Peyer's patch (tissue), 4 donors: Measurements from ENCODE around the gene CDK5RAP3. TPM values are rescaled to one million over a fixed set of nuclear protein-coding genes. Genes with fewer than 3 reads are reported as not detected.

Source experiments
- DNase-seq, 3 donors: peaks; one replicate each; pipeline ENCODE4 v3.0.0-alpha.2; 2017 to 2019
- H3K27ac ChIP-seq, 4 donors: fragments of 200-600 bp; sonication (generic); one replicate each; pipeline ENCODE4 v1.5.1; 2016 to 2019
- H3K27me3 ChIP-seq, 2 donors: fragments of 200-600 bp; sonication (generic); one replicate each; pipeline ENCODE4 v1.5.1; 2019
- H3K36me3 ChIP-seq, 3 donors: fragments of 200-600 bp; sonication (generic); one replicate each; pipeline ENCODE4 v1.5.1; 2016 to 2019
- H3K4me1 ChIP-seq, 4 donors: fragments of 200-600 bp; sonication (generic); one replicate each; pipeline ENCODE4 v1.5.1; 2016 to 2019
- H3K4me3 ChIP-seq, 4 donors: fragments of 200-600 bp; sonication (generic); 1 replicate in 3 of 4; 2 replicates in 1 of 4; pipeline ENCODE4 v1.5.1; 2016 to 2019; ENCODE audit warnings: mild to moderate bottlenecking in 1 of 4
- H3K9me3 ChIP-seq, 4 donors: fragments of 200-600 bp; sonication (generic); one replicate each; pipeline ENCODE4 v1.5.1; 2016 to 2019; ENCODE audit warnings: mild to moderate bottlenecking in 1 of 4
- POLR2A ChIP-seq, 2 donors: fragments of 450-650 bp; IDR thresholded peaks; one replicate each; pipeline ENCODE4 v1.5.1; 2017; ENCODE audit warnings: antibody characterized with exemption in 2 of 2, mild to moderate bottlenecking in 2 of 2, moderate library complexity in 2 of 2
- total RNA-seq, 4 donors: library from RNA; depleted of rRNA; stranded (reverse); fragments of >200 nt; gene quantifications; one replicate each; pipeline ENCODE4 v1.1.0, GENCODE V29; 2016
- TF ChIP-seq, protein P1 (sequence below), 6 experiments: fragments of 450-650 bp in 4 of 6; fragments of 200-600 bp in 2 of 6; sonication (generic) in 1 of 6; IDR thresholded peaks; one replicate each; pipeline ENCODE4 v1.5.1; 2017 to 2019; ENCODE audit warnings: antibody characterized with exemption in 6 of 6, mild to moderate bottlenecking in 3 of 6, moderate library complexity in 1 of 6

Gene CDK5RAP3
- total RNA-seq, 4 donors from 2014 or later: 198 to 1,062 (median 553) TPM

DNA sequence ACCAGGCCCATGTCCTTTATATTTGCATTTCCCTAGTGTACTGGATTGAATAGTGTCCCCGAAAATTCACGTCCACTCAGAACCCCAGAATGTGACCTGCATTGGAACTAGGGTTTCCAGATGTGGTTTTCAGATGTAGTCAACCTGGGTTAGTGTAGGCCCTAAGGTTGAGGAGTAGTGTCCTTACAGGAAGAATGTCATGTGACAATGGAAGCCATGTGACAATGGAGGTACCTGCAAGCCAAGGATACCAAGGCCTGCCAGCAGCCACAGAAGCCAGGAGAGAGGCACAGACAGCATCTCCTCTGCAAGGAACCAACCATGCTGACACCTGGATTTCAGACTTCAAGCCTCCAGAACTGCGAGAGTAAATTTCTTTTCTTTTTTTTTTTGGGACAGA, 8.0 kb upstream of the CDK5RAP3 start:
- TF ChIP-seq, protein P1, sequence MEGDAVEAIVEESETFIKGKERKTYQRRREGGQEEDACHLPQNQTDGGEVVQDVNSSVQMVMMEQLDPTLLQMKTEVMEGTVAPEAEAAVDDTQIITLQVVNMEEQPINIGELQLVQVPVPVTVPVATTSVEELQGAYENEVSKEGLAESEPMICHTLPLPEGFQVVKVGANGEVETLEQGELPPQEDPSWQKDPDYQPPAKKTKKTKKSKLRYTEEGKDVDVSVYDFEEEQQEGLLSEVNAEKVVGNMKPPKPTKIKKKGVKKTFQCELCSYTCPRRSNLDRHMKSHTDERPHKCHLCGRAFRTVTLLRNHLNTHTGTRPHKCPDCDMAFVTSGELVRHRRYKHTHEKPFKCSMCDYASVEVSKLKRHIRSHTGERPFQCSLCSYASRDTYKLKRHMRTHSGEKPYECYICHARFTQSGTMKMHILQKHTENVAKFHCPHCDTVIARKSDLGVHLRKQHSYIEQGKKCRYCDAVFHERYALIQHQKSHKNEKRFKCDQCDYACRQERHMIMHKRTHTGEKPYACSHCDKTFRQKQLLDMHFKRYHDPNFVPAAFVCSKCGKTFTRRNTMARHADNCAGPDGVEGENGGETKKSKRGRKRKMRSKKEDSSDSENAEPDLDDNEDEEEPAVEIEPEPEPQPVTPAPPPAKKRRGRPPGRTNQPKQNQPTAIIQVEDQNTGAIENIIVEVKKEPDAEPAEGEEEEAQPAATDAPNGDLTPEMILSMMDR (IDR thresholded peaks at IDR 0.05): no peak
- TF ChIP-seq POLR2A (IDR thresholded peaks at IDR 0.05): no peak
- H3K4me3 ChIP-seq: no peak overlapping the region
- peaks cover 0 to 34% (median 4%) of the 10 kb centered on the region in 4 donors for H3K4me1 ChIP-seq
- H3K27me3 ChIP-seq: no peaks in the 10 kb centered on the region
- DNase-seq: no peak
- no peaks in the 10 kb centered on the region for H3K36me3 ChIP-seq
- H3K9me3 ChIP-seq: no peaks in the 10 kb centered on the region
- no peak overlapping the region for H3K27ac ChIP-seq

DNA sequence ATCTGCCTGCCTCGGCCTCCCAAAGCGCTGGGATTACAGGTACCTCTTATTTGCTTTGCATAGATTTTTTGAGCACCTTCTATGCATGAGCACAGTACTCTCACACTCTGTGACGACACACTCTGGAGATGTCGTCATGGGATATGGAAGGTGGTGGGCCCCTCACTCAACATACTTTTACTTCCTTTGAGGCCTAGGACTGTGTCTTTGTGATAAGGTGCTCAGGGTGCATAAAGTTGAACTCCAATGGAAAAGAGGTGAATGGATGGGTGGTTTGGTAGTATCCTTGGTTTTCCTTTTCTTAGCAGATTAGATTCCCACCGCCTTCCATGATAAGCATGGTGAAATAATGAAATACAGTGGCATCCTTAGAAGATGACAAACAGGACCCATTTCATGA, 6.1 kb upstream of the CDK5RAP3 start:
- H3K4me3 ChIP-seq: no peak overlapping the region
- H3K27ac ChIP-seq: peak overlapping the region in 3 of 4 donors; percentile 62 to 90 (median 88)
- H3K36me3 ChIP-seq: no peaks in the 10 kb centered on the region
- no peaks in the 10 kb centered on the region for H3K9me3 ChIP-seq
- no peak for DNase-seq
- no peak for TF ChIP-seq POLR2A (IDR thresholded peaks at IDR 0.05)
- TF ChIP-seq, protein P1 (IDR thresholded peaks at IDR 0.05): no peak
- H3K27me3 ChIP-seq: no peaks in the 10 kb centered on the region
- H3K4me1 ChIP-seq: peaks cover 0 to 36% (median 4%) of the 10 kb centered on the region in 4 donors

GRCh38 chr17:47966079-47966519, 4.8 kb upstream of the CDK5RAP3 start:
- Histone ChIP-seq H3K9me3 (no peaks in the 10 kb centered on the region), H3K27ac (peak overlapping the region in 3 of 4 donors; percentile 70 to 90 (median 88)), H3K36me3 (no peaks in the 10 kb centered on the region), H3K4me3 (peak overlapping the region in 2 of 4 donors; percentile 16 to 30), H3K27me3 (no peaks in the 10 kb centered on the region), H3K4me1 (peaks cover 0 to 35% (median 6%) of the 10 kb centered on the region in 4 donors)
- TF ChIP-seq POLR2A (IDR thresholded peaks at IDR 0.05): peak; percentile 40 to 78
- TF ChIP-seq, protein P1 (IDR thresholded peaks at IDR 0.05): no peak
- DNase-seq: peak in 2 of 3 donors; percentile 75 to 85

DNA sequence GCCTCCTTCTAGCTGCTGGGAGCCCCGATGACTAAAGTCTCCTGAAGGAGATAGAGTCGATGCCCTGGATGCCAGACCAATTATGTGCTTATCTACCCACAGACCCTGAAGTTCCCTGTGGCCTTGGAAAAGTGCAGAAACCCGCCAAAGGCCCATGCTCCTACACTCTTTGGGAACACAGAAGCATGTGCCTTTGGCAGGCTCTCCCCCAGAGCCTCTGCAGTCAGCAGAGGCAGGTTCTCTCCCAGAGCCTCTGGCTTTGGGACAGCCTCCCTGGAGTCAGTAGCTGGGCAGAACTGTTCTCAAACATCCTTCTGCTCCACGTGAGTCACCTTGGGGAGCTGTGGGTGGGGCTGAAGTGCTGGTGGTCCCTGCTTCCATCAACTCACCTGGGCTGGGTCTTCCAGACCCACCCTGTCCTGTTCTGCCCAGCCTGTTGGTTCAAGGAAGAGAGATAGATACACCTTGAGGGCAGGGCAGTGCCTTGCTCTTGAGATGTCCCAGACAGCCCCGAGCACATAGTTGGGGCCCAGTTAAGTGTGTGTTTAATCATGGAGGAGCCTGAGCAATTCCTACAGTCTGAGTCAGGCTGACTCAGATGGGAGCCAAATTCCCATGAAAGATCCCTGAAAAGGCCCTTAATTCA, 3.2 kb upstream of the CDK5RAP3 start:
- no peaks in the 10 kb centered on the region for H3K27me3 ChIP-seq
- peak in 2 of 3 donors; percentile 70 to 77 for DNase-seq
- no peaks in the 10 kb centered on the region for H3K36me3 ChIP-seq
- H3K9me3 ChIP-seq: no peaks in the 10 kb centered on the region
- TF ChIP-seq POLR2A (IDR thresholded peaks at IDR 0.05): peak in 1 of 2 donors; percentile 47
- TF ChIP-seq, protein P1 (IDR thresholded peaks at IDR 0.05): no peak
- peak overlapping the region in 1 of 4 donors; percentile 30 for H3K4me3 ChIP-seq
- peaks cover 0 to 43% (median 6%) of the 10 kb centered on the region in 4 donors for H3K4me1 ChIP-seq
- H3K27ac ChIP-seq: peak overlapping the region in 3 of 4 donors; percentile 70 to 90 (median 88)

- Histone ChIP-seq H3K4me1 (peaks cover 0 to 43% (median 6%) of the 10 kb centered on the region in 4 donors), H3K27ac (peak overlapping the region in 1 of 4 donors; percentile 90), H3K4me3 (no peak overlapping the region), H3K36me3 (peaks cover 0 to 7% (median 0%) of the 10 kb centered on the region in 3 donors), H3K27me3 (no peaks in the 10 kb centered on the region), H3K9me3 (no peaks in the 10 kb centered on the region)
- DNase-seq: no peak
- TF ChIP-seq, protein P1 (IDR thresholded peaks at IDR 0.05): no peak
- no peak for TF ChIP-seq POLR2A (IDR thresholded peaks at IDR 0.05)
Observed at GRCh38 chr17:47968836-47969235, 2.1 kb upstream of the CDK5RAP3 start.
